ENCODE data around the gene ERN1. TPM values are rescaled to one million over a fixed set of nuclear protein-coding genes. Genes with fewer than 3 reads are reported as not detected.

ERN1 gene
- total RNA-seq, 1 experiment from 2014 or later = 1.2 TPM

GRCh38 chr17:64160378-64160777 is 30.4 kb upstream of the ERN1 start:
- in situ Hi-C loops (cut with HindIII; ENCODE audit: low pct_unique_long_range_greater_than_20kb, low sequenced_read_pairs) = no loop called here
- no peak for DNase-seq (ENCODE audit: low read depth)

DNA sequence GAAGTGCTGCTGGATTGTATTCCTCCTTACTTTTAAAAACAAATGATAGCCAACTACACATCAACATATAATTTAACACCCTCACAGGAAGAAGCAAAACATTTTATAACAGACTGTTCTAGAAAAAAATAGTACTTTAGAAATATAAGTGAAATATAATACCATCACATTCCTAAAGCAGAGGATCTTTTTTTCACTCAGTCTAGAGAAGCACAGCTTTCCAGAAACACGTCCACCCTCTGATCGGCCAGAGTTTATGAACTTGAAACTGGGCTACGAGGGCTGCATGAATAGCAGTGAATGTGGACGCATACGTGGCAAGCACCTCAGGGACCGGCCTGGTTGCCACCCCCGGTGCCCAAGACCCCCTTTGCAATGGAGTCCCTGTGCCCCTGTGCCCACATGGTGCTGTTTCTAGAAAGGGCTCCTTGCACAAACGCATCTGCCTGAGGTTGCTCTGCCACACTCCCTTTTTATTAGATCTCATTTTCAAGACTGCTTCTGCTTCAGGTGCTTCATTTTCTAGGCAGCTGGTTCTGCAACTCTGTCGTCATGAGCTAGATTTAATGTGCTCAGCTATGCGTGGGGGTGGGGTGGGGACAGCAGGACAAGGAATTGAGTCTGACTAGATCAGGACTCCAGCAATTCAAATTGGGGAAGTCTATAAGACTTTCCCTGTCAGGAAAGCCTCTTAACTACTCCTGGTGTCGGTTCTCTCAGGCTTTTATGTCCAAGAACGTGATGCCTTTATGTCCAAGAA is 29.1 kb upstream of the ERN1 start:
- DNase-seq (ENCODE audit: low read depth) = no peak
- in situ Hi-C loops (cut with HindIII; ENCODE audit: low pct_unique_long_range_greater_than_20kb, low sequenced_read_pairs) = no loop called here

- DNase-seq (ENCODE audit: low read depth) = no peak
- in situ Hi-C loops (cut with HindIII; ENCODE audit: low pct_unique_long_range_greater_than_20kb, low sequenced_read_pairs) = no loop called here
These were observed 28.5 kb upstream of the ERN1 start for GRCh38 chr17:64158406-64158805.

- in situ Hi-C loops (cut with HindIII; ENCODE audit: low pct_unique_long_range_greater_than_20kb, low sequenced_read_pairs) = no loop called here
- no peak for DNase-seq (ENCODE audit: low read depth)
These were observed 27.8 kb upstream of the ERN1 start for GRCh38 chr17:64157669-64158180.

- in situ Hi-C loops (cut with HindIII; ENCODE audit: low pct_unique_long_range_greater_than_20kb, low sequenced_read_pairs) = no loop called here
These were observed 26.7 kb upstream of the ERN1 start for GRCh38 chr17:64156670-64157069.

GRCh38 chr17:64155751-64156544 is 26.0 kb upstream of the ERN1 start:
- in situ Hi-C loops (cut with HindIII; ENCODE audit: low pct_unique_long_range_greater_than_20kb, low sequenced_read_pairs) = no loop called here
- DNase-seq (ENCODE audit: low read depth) = no peak

More at GRCh38 chr17:64156670-64157069, 26.7 kb upstream of the ERN1 start:
- DNase-seq (ENCODE audit: low read depth) = no peak

DNA sequence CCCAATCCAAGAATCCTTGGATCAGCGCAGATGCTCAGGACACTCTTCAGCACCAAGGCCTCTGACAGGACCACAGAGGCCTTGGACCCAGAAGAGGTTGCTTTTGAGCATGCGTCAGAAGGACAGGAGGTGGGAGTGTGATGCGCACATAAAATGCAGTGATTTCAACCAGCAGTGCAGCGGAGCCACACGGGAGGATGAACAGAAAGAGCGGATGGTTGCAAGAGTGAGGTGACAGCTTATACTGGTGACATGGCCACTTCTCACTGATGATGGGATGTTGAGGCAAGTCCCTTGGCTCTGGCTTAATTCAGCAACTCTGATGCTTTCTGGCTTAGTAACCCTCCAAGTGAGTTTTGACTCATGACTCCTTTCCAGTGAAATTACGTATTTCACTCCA is 25.2 kb upstream of the ERN1 start:
- no peak for DNase-seq (ENCODE audit: low read depth)
- in situ Hi-C loops (cut with HindIII; ENCODE audit: low pct_unique_long_range_greater_than_20kb, low sequenced_read_pairs) = no loop called here

DNA sequence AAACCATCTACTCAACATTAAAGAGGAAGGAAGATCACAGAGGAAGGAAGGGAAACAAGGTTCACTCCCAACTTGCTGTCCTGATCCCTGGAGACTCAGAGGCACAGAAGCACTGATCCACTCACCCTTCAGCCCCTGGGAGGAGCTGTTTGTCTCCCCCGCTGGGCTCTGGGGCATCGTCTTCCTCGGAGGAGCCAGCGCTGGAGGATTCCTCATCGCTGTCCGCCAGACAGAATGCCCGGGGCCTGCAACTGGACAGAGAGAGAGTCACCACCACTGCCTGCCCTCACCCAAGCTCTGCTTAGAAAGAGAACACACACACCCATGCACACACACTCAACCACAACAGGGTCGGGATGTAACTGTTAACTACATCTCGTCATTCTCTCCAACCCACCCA is 24.8 kb upstream of the ERN1 start:
- DNase-seq (ENCODE audit: low read depth) = no peak
- in situ Hi-C loops (cut with HindIII; ENCODE audit: low pct_unique_long_range_greater_than_20kb, low sequenced_read_pairs) = no loop called here

DNA sequence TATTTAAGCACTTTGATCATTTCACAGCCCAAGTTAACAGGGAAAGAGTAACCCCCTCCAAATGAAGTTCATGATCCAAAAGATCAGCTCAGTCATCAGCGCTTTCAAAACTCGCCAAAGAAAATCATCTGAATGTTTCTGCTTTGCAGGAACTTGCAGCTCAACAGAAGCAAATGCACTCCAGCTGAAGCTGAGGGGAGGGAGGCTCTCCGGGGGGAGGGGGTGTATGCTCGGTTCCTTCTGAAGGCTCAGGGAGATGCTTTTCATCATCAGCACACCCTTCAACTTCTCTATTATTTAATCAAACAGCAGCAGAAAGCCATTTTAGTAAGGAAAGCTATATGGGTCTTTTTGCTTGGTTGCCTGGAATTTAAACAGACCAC is 24.4 kb upstream of the ERN1 start:
- no peak for DNase-seq (ENCODE audit: low read depth)
- in situ Hi-C loops (cut with HindIII; ENCODE audit: low pct_unique_long_range_greater_than_20kb, low sequenced_read_pairs) = no loop called here

- DNase-seq (ENCODE audit: low read depth) = no peak
- in situ Hi-C loops (cut with HindIII; ENCODE audit: low pct_unique_long_range_greater_than_20kb, low sequenced_read_pairs) = no loop called here
These were observed 23.8 kb upstream of the ERN1 start for GRCh38 chr17:64153565-64154312.

- no peak for DNase-seq (ENCODE audit: low read depth)
- in situ Hi-C loops (cut with HindIII; ENCODE audit: low pct_unique_long_range_greater_than_20kb, low sequenced_read_pairs) = no loop called here
These were observed 22.6 kb upstream of the ERN1 start for GRCh38 chr17:64152428-64153125.

- DNase-seq (ENCODE audit: low read depth) = no peak
- in situ Hi-C loops (cut with HindIII; ENCODE audit: low pct_unique_long_range_greater_than_20kb, low sequenced_read_pairs) = no loop called here
These were observed 21.0 kb upstream of the ERN1 start for GRCh38 chr17:64151016-64151368.

GRCh38 chr17:64150237-64151015 is 20.5 kb upstream of the ERN1 start:
- in situ Hi-C loops (cut with HindIII; ENCODE audit: low pct_unique_long_range_greater_than_20kb, low sequenced_read_pairs) = no loop called here
- no peak for DNase-seq (ENCODE audit: low read depth)

GRCh38 chr17:64149196-64149595 is 19.3 kb upstream of the ERN1 start:
- in situ Hi-C loops (cut with HindIII; ENCODE audit: low pct_unique_long_range_greater_than_20kb, low sequenced_read_pairs) = no loop called here
- no peak for DNase-seq (ENCODE audit: low read depth)

DNA sequence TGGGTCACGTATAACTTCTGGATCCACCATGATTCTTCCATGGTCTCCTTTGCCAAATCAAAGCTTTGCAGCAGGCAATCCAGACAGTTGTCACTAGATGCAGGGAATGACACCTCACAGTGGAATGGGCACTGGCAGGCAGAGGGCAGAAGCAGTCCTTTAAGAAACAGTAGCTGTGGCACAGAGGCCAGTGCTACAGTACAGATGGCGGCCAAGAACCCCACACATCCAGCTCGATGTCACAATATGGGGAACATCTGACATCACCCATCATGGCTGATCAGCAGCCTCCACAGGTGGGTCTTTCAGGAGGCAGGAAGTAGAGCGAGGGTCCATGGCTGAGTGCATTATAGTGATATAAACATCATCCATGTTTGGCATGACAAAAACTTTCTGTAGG is 18.8 kb upstream of the ERN1 start:
- DNase-seq (ENCODE audit: low read depth) = no peak
- in situ Hi-C loops (cut with HindIII; ENCODE audit: low pct_unique_long_range_greater_than_20kb, low sequenced_read_pairs) = no loop called here

DNA sequence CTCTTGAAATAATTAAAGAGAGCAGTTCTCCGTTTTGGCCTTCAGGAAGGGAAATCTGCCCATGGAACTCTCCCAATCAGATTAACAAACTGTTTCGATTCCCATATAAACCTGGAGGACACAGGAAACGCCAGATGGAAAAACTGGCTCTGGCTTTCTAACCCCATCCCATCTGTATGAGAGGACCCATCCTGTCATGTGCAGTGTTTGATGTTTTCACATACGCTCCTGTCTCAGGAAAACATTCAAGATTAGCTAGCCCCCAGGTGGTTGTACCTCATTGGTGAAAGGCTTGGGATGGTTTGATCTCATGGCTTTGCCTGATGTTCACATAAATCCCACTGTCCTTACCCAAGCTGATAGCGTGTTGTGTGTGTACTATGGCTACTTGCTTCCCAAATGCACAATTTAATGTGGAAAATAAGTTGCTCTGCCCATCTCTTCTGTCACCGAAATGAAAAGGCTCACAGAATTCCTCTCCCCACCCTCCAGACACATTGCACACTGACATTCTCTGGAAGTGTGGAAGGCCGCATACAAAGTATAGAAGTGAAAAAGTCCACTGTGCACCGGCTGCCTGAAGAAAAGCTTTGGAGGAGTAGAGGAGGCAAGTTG is 18.2 kb upstream of the ERN1 start:
- in situ Hi-C loops (cut with HindIII; ENCODE audit: low pct_unique_long_range_greater_than_20kb, low sequenced_read_pairs) = no loop called here
- no peak for DNase-seq (ENCODE audit: low read depth)

All from Caki2 (cell line).